K562 (cell line): ENCODE measurements around the gene OSCP1. TPM values are rescaled to one million over a fixed set of nuclear protein-coding genes. Genes with fewer than 3 reads are reported as not detected.
A peak's percentile ranks its signal among the peaks of the same experiment; 100 is the strongest.

Experiments used
- CREB5 ChIP-seq: fragments of 250-450 bp; sonication (Bioruptor Pico); IDR thresholded peaks from 2 replicates; pipeline ENCODE4 v1.5.0; 2020; ENCODE audit warnings: mild to moderate bottlenecking
- DPF2 ChIP-seq: fragments of 450-650 bp; IDR thresholded peaks from 2 replicates; pipeline ENCODE4 v1.6.1; 2016
- E4F1 ChIP-seq: fragments of 250-450 bp; sonication (Bioruptor Pico); IDR thresholded peaks from 2 replicates; pipeline ENCODE4 v1.5.0; 2021; ENCODE audit warnings: mild to moderate bottlenecking, borderline replicate concordance
- ETS1 ChIP-seq: conservative IDR thresholded peaks from 2 replicates; pipeline ENCODE4 v1.6.1; 2011; ENCODE audit warnings: low read depth, mild to moderate bottlenecking, low read length; ENCODE audit not compliant: control insufficient read depth
- HNRNPUL1 ChIP-seq: fragments of 200-400 bp; formaldehyde crosslinking; IDR thresholded peaks from 2 replicates; pipeline ENCODE4 v1.6.1; 2017; ENCODE audit warnings: low read length
- KDM5B ChIP-seq: fragments of 200-600 bp; sonication (generic); IDR thresholded peaks from 2 replicates; pipeline ENCODE4 v1.6.1; 2012; ENCODE audit warnings: low read depth, mild to moderate bottlenecking, moderate library complexity, low read length, control low read depth, inconsistent platforms; ENCODE audit not compliant: insufficient replicate concordance
- MTF1 ChIP-seq: fragments of 250-450 bp; sonication (Bioruptor Pico); IDR thresholded peaks from 2 replicates; pipeline ENCODE4 v1.9.0; 2021; ENCODE audit warnings: moderate library complexity, mild to moderate bottlenecking, inconsistent platforms, borderline replicate concordance
- NCOA6 ChIP-seq: fragments of 450-650 bp; IDR thresholded peaks from 2 replicates; pipeline ENCODE4 v1.6.1; 2017; ENCODE audit warnings: mild to moderate bottlenecking
- NFYB ChIP-seq: IDR thresholded peaks from 2 replicates; pipeline ENCODE4 v1.6.1; 2011; ENCODE audit warnings: mild to moderate bottlenecking, moderate library complexity; ENCODE audit not compliant: insufficient read length; ENCODE audit errors: extremely low read depth
- NONO ChIP-seq, 2 experiments: fragments of 200-400 bp in 1 of 2; fragments of 450-650 bp in 1 of 2; formaldehyde crosslinking in 1 of 2; IDR thresholded peaks; 2 replicates each; pipeline ENCODE4 v1.6.1; 2017; ENCODE audit warnings: low read depth in 2 of 2, mild to moderate bottlenecking in 2 of 2, moderate library complexity in 2 of 2, low read length in 1 of 2
- RAD51 ChIP-seq: fragments of 450-650 bp; IDR thresholded peaks from 2 replicates; pipeline ENCODE4 v1.7.1; 2016; ENCODE audit warnings: low read depth, mild to moderate bottlenecking, borderline replicate concordance
- RHOXF2B ChIP-seq: fragments of 250-450 bp; sonication (Bioruptor Pico); conservative IDR thresholded peaks from 2 replicates; pipeline ENCODE4 v1.5.1; 2021
- SMARCA4 ChIP-seq: fragments of 450-650 bp; IDR thresholded peaks from 2 replicates; pipeline ENCODE4 v1.6.1; 2016
- SMARCA5 ChIP-seq: fragments of 450-650 bp; IDR thresholded peaks from 2 replicates; pipeline ENCODE4 v1.6.1; 2016
- ZC3H11A ChIP-seq: IDR thresholded peaks from 2 replicates; pipeline ENCODE4 v1.6.1; 2012; ENCODE audit warnings: low read depth, low read length, improper control_type of control experiment
- ZFX ChIP-seq: sonication (generic); formaldehyde crosslinking; IDR thresholded peaks from 2 replicates; pipeline ENCODE4 v1.8.0; 2022; ENCODE audit warnings: mild to moderate bottlenecking, missing genetic modification reagents, moderate library complexity
- ZMIZ1 ChIP-seq, 2 experiments: fragments of 150-350 bp in 1 of 2; IDR thresholded peaks; 2 replicates each; pipeline ENCODE4 v1.6.1; 2012 to 2016; ENCODE audit warnings: low read depth in 2 of 2, low read length in 2 of 2, mild to moderate bottlenecking in 1 of 2, moderate library complexity in 1 of 2
- ZNF184 ChIP-seq: sonication (generic); formaldehyde crosslinking; IDR thresholded peaks from 2 replicates; pipeline ENCODE4 v1.5.0; 2020; ENCODE audit warnings: missing genetic modification reagents
- ZNF57 ChIP-seq: fragments of 450-650 bp; formaldehyde crosslinking; IDR thresholded peaks from 2 replicates; pipeline ENCODE4 v1.4.0; 2020; ENCODE audit warnings: mild to moderate bottlenecking, moderate library complexity
- ZNF77 ChIP-seq: fragments of 250-450 bp; sonication (Bioruptor Pico); IDR thresholded peaks from 2 replicates; pipeline ENCODE4 v1.5.0; 2020
- polyA plus RNA-seq, 8 experiments: library from polyadenylated mRNA; depleted of rRNA in 4 of 8; stranded (reverse) in 5 of 8; unstranded in 3 of 8; fragments of >200 nt; fragmentation: Nextera tagmentation in 2 of 8; fragmentation: Illumina TruSeq in 1 of 8; extraction: Ambion mirVana in 2 of 8; extraction: Trizol in 1 of 8; gene quantifications; 2 replicates each; pipeline versions ENCODE4 v1.2.1 to v1.2.3, GENCODE V29; 2011 to 2014; ENCODE audit warnings: inconsistent platforms in 1 of 8, missing spikeins in 1 of 8
- total RNA-seq, 7 experiments: library from RNA; depleted of rRNA in 6 of 7; stranded (reverse); fragments of >200 nt in 6 of 7; fragmentation: Illumina TruSeq in 2 of 7; extraction: Trizol in 2 of 7; gene quantifications; 2 replicates each; pipeline versions ENCODE4 v1.2.1 to v1.2.3, GENCODE V29; 2011 to 2021; ENCODE audit warnings: low replicate concordance in 1 of 7

Gene OSCP1
- total and polyA plus RNA-seq, 9 of the 15 experiments (the other 6 are each of a cell fraction or from before 2014, with no cell fraction given): 0.15 to 0.40 (median 0.33) TPM; not detected in 5

GRCh38 chr1:36481771-36482723, 31.8 kb upstream of the OSCP1 start (continued):
- TF ChIP-seq ZNF184: no peak
- TF ChIP-seq E4F1 (CRISPR knock-in tag): no peak
- peak; percentile 15; the same call in 1 of the 2 replicates for TF ChIP-seq SMARCA5
- TF ChIP-seq RAD51: no peak
- TF ChIP-seq HNRNPUL1: no peak
- TF ChIP-seq NONO (IDR thresholded peaks at IDR 0.05; ENCODE audit: low read depth in 2 of 2, low read length in 1 of 2): no peak
- no peak for TF ChIP-seq MTF1
- TF ChIP-seq ZNF77 (CRISPR knock-in tag): no peak
- TF ChIP-seq ETS1: no peak
- no peak for TF ChIP-seq CREB5 (CRISPR knock-in tag)
- TF ChIP-seq RHOXF2B (CRISPR knock-in tag): no peak
- TF ChIP-seq SMARCA4: peak; percentile 62; the same call in 1 of the 2 replicates
- no peak for TF ChIP-seq ZMIZ1 (IDR thresholded peaks at IDR 0.05; ENCODE audit: low read depth in 2 of 2, low read length in 2 of 2)
- no peak for TF ChIP-seq NFYB
- no peak for TF ChIP-seq ZNF57 (CRISPR knock-in tag)
- peak; percentile 41; the same call in 1 of the 2 replicates for TF ChIP-seq ZFX
- TF ChIP-seq KDM5B: no peak
- TF ChIP-seq DPF2: peak; percentile 62; the same call in 1 of the 2 replicates
- no peak for TF ChIP-seq ZC3H11A
- TF ChIP-seq NCOA6: no peak
